ENCODE measurements around the gene C1orf159. TPM values are rescaled to one million over a fixed set of nuclear protein-coding genes. Genes with fewer than 3 reads are reported as not detected.

Gene C1orf159
- total and polyA plus RNA-seq, 2 donors (not counting 1 experiment from before 2014, with no cell fraction given): 2.6 to 3.3 TPM

GRCh38 chr1:1149416-1149815 lies 33.5 kb upstream of the C1orf159 start:
- Histone ChIP-seq H4K20me1 (ENCODE audit: control insufficient read depth, extremely low read depth, insufficient read depth, low read length) (no peaks in the 10 kb centered on the region), H3K4me1 (ENCODE audit: control insufficient read depth, extremely low read depth, insufficient read depth, low read length) (no peaks in the 10 kb centered on the region), H3K27ac (ENCODE audit: insufficient read depth, low read length) (no peak overlapping the region), H3K4me3 (replicated peaks in 1 of 4; ENCODE audit: control extremely low read depth in 1 of 4, insufficient read depth in 1 of 4, low read depth in 3 of 4, low read length in 4 of 4) (no peak overlapping the region), H2AFZ (ENCODE audit: low read length) (no peak overlapping the region), H3K9me3 (ENCODE audit: control insufficient read depth, insufficient read depth, low read depth, low read length) (no peaks in the 10 kb centered on the region), H3K27me3 (ENCODE audit: control insufficient read depth, insufficient read depth, low read length) (no peaks in the 10 kb centered on the region), H3K9ac (ENCODE audit: insufficient read depth, low read length) (no peak overlapping the region), H3K36me3 (ENCODE audit: control insufficient read depth, insufficient read depth, low read length) (no peaks in the 10 kb centered on the region), H3K4me2 (ENCODE audit: extremely low read depth, insufficient read depth, low read length) (no peak overlapping the region), H3K79me2 (ENCODE audit: control insufficient read depth, insufficient read depth, low read length) (no peaks in the 10 kb centered on the region)
- DNase-seq (ENCODE audit: low read depth in 2 of 2): no peak
- TF ChIP-seq EZH2 (IDR thresholded peaks at IDR 0.05; ENCODE audit: low read length, missing control alignments): no peak
- TF ChIP-seq CTCF (conservative IDR thresholded peaks at IDR 0.05 in 1 of 2, IDR thresholded peaks at IDR 0.05 in 1 of 2; ENCODE audit: low read depth in 1 of 2, low read length in 2 of 2): no peak

GRCh38 chr1:1148569-1148968 lies 32.7 kb upstream of the C1orf159 start:
- Histone ChIP-seq H3K36me3 (ENCODE audit: control insufficient read depth, insufficient read depth, low read length) (no peaks in the 10 kb centered on the region), H3K4me3 (replicated peaks in 1 of 4; ENCODE audit: control extremely low read depth in 1 of 4, insufficient read depth in 1 of 4, low read depth in 3 of 4, low read length in 4 of 4) (no peak overlapping the region), H3K79me2 (ENCODE audit: control insufficient read depth, insufficient read depth, low read length) (no peaks in the 10 kb centered on the region), H2AFZ (ENCODE audit: low read length) (no peak overlapping the region), H3K4me2 (ENCODE audit: extremely low read depth, insufficient read depth, low read length) (no peak overlapping the region), H4K20me1 (ENCODE audit: control insufficient read depth, extremely low read depth, insufficient read depth, low read length) (no peaks in the 10 kb centered on the region), H3K9ac (ENCODE audit: insufficient read depth, low read length) (no peak overlapping the region), H3K9me3 (ENCODE audit: control insufficient read depth, insufficient read depth, low read depth, low read length) (no peaks in the 10 kb centered on the region), H3K4me1 (ENCODE audit: control insufficient read depth, extremely low read depth, insufficient read depth, low read length) (no peaks in the 10 kb centered on the region), H3K27me3 (ENCODE audit: control insufficient read depth, insufficient read depth, low read length) (no peaks in the 10 kb centered on the region), H3K27ac (ENCODE audit: insufficient read depth, low read length) (no peak overlapping the region)
- TF ChIP-seq EZH2 (IDR thresholded peaks at IDR 0.05; ENCODE audit: low read length, missing control alignments) (no peak), CTCF (conservative IDR thresholded peaks at IDR 0.05 in 1 of 2, IDR thresholded peaks at IDR 0.05 in 1 of 2; ENCODE audit: low read depth in 1 of 2, low read length in 2 of 2) (no peak)
- DNase-seq (ENCODE audit: low read depth in 2 of 2): no peak

- TF ChIP-seq EZH2 (IDR thresholded peaks at IDR 0.05; ENCODE audit: low read length, missing control alignments) (no peak), CTCF (conservative IDR thresholded peaks at IDR 0.05 in 1 of 2, IDR thresholded peaks at IDR 0.05 in 1 of 2; ENCODE audit: low read depth in 1 of 2, low read length in 2 of 2) (no peak)
- H3K27ac ChIP-seq (ENCODE audit: insufficient read depth, low read length): no peak overlapping the region
Observed at GRCh38 chr1:1148061-1148460, 32.2 kb upstream of the C1orf159 start.

More at GRCh38 chr1:1148061-1148460, 32.2 kb upstream of the C1orf159 start:
- no peaks in the 10 kb centered on the region for H3K36me3 ChIP-seq (ENCODE audit: control insufficient read depth, insufficient read depth, low read length)
- no peak overlapping the region for H2AFZ ChIP-seq (ENCODE audit: low read length)
- no peaks in the 10 kb centered on the region for H3K27me3 ChIP-seq (ENCODE audit: control insufficient read depth, insufficient read depth, low read length)
- no peak overlapping the region for H3K9ac ChIP-seq (ENCODE audit: insufficient read depth, low read length)
- no peaks in the 10 kb centered on the region for H3K79me2 ChIP-seq (ENCODE audit: control insufficient read depth, insufficient read depth, low read length)
- no peak for DNase-seq (ENCODE audit: low read depth in 2 of 2)
- H3K4me3 ChIP-seq (replicated peaks in 1 of 4; ENCODE audit: control extremely low read depth in 1 of 4, insufficient read depth in 1 of 4, low read depth in 3 of 4, low read length in 4 of 4): no peak overlapping the region
- H3K9me3 ChIP-seq (ENCODE audit: control insufficient read depth, insufficient read depth, low read depth, low read length): no peaks in the 10 kb centered on the region
- H3K4me2 ChIP-seq (ENCODE audit: extremely low read depth, insufficient read depth, low read length): no peak overlapping the region
- H3K4me1 ChIP-seq (ENCODE audit: control insufficient read depth, extremely low read depth, insufficient read depth, low read length): no peaks in the 10 kb centered on the region
- H4K20me1 ChIP-seq (ENCODE audit: control insufficient read depth, extremely low read depth, insufficient read depth, low read length): no peaks in the 10 kb centered on the region
